Nephron progenitor cell (in vitro differentiated cells): Measurements from ENCODE around the gene DAG1.

Experiments used
- DNase-seq: peaks from one replicate; pipeline ENCODE4 v3.0.0; 2021
- H3K27ac Mint-ChIP-seq: 2 replicates; pipeline ENCODE4 v1.8.0; 2021; ENCODE audit warnings: mild to moderate bottlenecking, moderate library complexity, mixed read lengths
- H3K27me3 Mint-ChIP-seq: 2 replicates; pipeline ENCODE4 v1.8.0; 2021; ENCODE audit warnings: mild to moderate bottlenecking, low read depth, mixed read lengths; ENCODE audit not compliant: poor library complexity
- H3K36me3 Mint-ChIP-seq: 2 replicates; pipeline ENCODE4 v1.8.0; 2021; ENCODE audit warnings: low read depth, mixed read lengths
- H3K4me1 Mint-ChIP-seq: 2 replicates; pipeline ENCODE4 v1.8.0; 2021; ENCODE audit warnings: mixed read lengths
- H3K4me3 Mint-ChIP-seq: 2 replicates; pipeline ENCODE4 v1.8.0; 2021; ENCODE audit warnings: mild to moderate bottlenecking, moderate library complexity, mixed read lengths
- H3K9me3 Mint-ChIP-seq: 2 replicates; pipeline ENCODE4 v1.8.0; 2021; ENCODE audit warnings: mild to moderate bottlenecking, moderate library complexity, mixed read lengths
- CTCF ChIP-seq: fragments of 200-600 bp; sonication (generic); IDR thresholded peaks from 2 replicates; pipeline ENCODE4 v1.5.0; 2021; ENCODE audit warnings: antibody characterized with exemption

The DAG1 gene

GRCh38 chr3:49512781-49513355 is 42.8 kb downstream of the DAG1 start:
- TF ChIP-seq CTCF, result no peak
- H3K4me3 Mint-ChIP-seq, result no peak overlapping the region
- no peaks in the 10 kb centered on the region for H3K27me3 Mint-ChIP-seq
- H3K36me3 Mint-ChIP-seq, result peaks cover 48% of the 10 kb centered on the region
- no peaks in the 10 kb centered on the region for H3K4me1 Mint-ChIP-seq
- H3K27ac Mint-ChIP-seq, result no peak overlapping the region
- no peaks in the 10 kb centered on the region for H3K9me3 Mint-ChIP-seq
- no peak for DNase-seq

GRCh38 chr3:49513494-49514124 is 43.5 kb downstream of the DAG1 start:
- Mint-ChIP-seq H3K4me3 (no peak overlapping the region), H3K36me3 (peaks cover 48% of the 10 kb centered on the region), H3K4me1 (no peaks in the 10 kb centered on the region), H3K9me3 (no peaks in the 10 kb centered on the region), H3K27me3 (no peaks in the 10 kb centered on the region), H3K27ac (no peak overlapping the region)
- no peak for TF ChIP-seq CTCF
- no peak for DNase-seq

DNA sequence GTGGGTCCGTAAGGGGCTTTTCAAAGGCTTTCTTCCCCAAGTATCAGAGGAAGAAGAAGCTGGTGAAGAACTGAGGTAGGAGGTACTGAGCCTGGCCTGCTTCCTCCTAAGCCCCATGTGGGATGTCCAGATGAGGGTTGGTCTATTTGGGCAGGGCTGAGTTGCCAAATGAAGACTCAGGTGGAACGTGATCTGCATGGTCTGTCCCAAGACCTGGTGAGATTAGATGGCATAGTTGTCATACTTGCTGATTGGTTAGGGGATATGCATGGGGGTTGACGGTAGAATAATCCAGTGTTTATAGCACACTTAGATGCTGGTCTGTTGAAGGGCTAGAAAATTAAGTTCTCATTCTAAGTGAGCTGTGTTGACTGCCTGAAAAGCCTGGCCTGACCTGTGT is 47.9 kb downstream of the DAG1 start:
- no peak for TF ChIP-seq CTCF
- peaks cover 5% of the 10 kb centered on the region for H3K4me1 Mint-ChIP-seq
- no peak overlapping the region for H3K27ac Mint-ChIP-seq
- no peaks in the 10 kb centered on the region for H3K9me3 Mint-ChIP-seq
- no peak for DNase-seq
- H3K27me3 Mint-ChIP-seq, result peaks cover 3% of the 10 kb centered on the region
- H3K4me3 Mint-ChIP-seq, result no peak overlapping the region
- peaks cover 30% of the 10 kb centered on the region for H3K36me3 Mint-ChIP-seq

- Mint-ChIP-seq H3K4me3 (no peak overlapping the region), H3K27ac (no peak overlapping the region), H3K27me3 (peaks cover 3% of the 10 kb centered on the region), H3K36me3 (peaks cover 26% of the 10 kb centered on the region), H3K9me3 (no peaks in the 10 kb centered on the region), H3K4me1 (peaks cover 5% of the 10 kb centered on the region)
- DNase-seq, result no peak
- TF ChIP-seq CTCF, result no peak
Measured at GRCh38 chr3:49518441-49518840, 48.4 kb downstream of the DAG1 start.

DNA sequence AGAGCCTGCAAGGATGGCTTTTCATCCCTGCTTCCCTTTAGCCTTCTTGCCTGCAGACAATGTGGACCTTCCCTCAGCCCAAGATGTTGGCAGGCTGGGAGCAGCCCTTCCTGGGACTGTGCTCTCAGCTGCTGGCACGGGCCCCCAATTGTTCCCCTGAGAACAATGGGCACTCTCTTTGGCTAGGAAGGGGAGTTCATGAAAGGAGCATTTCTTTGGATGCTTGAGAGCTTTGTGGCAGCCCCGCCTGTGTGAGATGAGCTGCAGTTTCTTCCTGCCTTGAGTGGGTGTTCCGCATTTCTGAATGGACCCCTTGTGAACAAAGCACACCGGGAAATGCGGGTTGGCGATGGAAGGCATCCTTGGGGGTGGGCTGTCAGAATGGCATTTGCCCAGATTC is 49.2 kb downstream of the DAG1 start:
- Mint-ChIP-seq H3K36me3 (peaks cover 17% of the 10 kb centered on the region), H3K27ac (peak overlapping the region; percentile 76), H3K9me3 (no peaks in the 10 kb centered on the region), H3K4me3 (no peak overlapping the region), H3K27me3 (peaks cover 3% of the 10 kb centered on the region), H3K4me1 (peaks cover 5% of the 10 kb centered on the region)
- TF ChIP-seq CTCF, result no peak
- no peak for DNase-seq

DNA sequence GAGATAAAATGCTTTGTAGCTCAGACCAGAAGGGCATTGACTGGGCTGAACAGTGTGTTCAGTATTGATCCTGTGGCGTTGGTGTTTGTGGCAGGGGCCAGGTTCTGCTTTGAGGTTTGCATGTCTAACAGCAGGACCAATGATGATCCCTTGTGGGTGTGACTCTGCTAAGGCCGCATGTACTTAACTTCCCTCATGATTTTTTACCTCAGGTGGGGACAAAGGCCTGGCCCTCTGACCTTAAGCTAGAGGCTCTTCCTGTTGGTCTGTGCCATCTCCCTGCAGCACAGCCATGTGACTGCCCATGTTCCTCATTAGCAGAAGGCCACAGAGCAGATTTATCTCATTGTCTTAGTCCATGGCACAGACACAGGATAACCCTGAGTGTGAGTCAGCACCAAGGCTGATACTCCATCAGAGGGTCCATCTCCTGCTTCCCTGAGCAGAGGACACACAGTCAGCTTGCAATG is 49.9 kb downstream of the DAG1 start:
- DNase-seq, result no peak
- no peak for TF ChIP-seq CTCF
- H3K4me1 Mint-ChIP-seq, result peaks cover 5% of the 10 kb centered on the region
- H3K27ac Mint-ChIP-seq, result peak overlapping the region; percentile 76
- no peak overlapping the region for H3K4me3 Mint-ChIP-seq
- peaks cover 3% of the 10 kb centered on the region for H3K27me3 Mint-ChIP-seq
- H3K36me3 Mint-ChIP-seq, result peaks cover 13% of the 10 kb centered on the region
- H3K9me3 Mint-ChIP-seq, result no peaks in the 10 kb centered on the region
